HEK293T (cell line): ENCODE data around the gene GALNT18.

Experiments
- ELF4 ChIP-seq: fragments of 450-650 bp; IDR thresholded peaks from 2 replicates; pipeline ENCODE4 v1.6.1; 2017; ENCODE audit warnings: antibody characterized with exemption
- FOXA1 ChIP-seq: fragments of 450-650 bp; IDR thresholded peaks from 2 replicates; pipeline ENCODE4 v1.6.1; 2016; ENCODE audit warnings: mild to moderate bottlenecking
- L3MBTL2 ChIP-seq: fragments of 450-650 bp; conservative IDR thresholded peaks from 2 replicates; pipeline ENCODE4 v1.6.1; 2016; ENCODE audit warnings: mild to moderate bottlenecking

DNA sequence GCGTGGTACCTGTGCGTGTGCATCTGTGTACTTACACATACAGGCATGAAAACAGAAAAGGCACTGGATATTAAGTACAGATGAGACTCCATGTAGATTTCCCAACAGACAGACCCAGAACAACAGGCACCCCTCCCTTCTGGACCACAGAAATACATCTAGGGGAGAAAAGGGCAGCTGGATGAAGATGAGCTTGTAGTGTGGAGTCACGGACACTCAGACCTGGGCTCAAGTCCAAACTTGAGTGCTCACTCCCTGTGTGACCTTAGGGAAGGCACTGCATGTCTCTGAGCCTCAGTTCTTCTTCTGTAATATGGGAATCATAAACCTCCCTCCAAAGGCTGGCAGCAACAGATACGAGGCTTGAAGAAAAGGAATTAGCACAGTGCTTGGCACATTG is 108.9 kb downstream of the GALNT18 start:
- no peak for TF ChIP-seq FOXA1
- TF ChIP-seq L3MBTL2: no peak
- TF ChIP-seq ELF4: no peak
